HG03045 (cell line): ENCODE results near the gene FBLL1.
"Not testable (repeated sequence)": the region's sequence is repeated elsewhere in the genome, so short reads cannot be mapped to it uniquely, and the experiment has no call there.

Source experiments
- ATAC-seq: cut with Tn5 transposase; IDR thresholded peaks from one replicate; pipeline ENCODE4 v1.9.1; 2021; ENCODE audit warnings: mild to moderate bottlenecking, moderate library complexity; ENCODE audit not compliant: unreplicated experiment

Gene FBLL1

DNA sequence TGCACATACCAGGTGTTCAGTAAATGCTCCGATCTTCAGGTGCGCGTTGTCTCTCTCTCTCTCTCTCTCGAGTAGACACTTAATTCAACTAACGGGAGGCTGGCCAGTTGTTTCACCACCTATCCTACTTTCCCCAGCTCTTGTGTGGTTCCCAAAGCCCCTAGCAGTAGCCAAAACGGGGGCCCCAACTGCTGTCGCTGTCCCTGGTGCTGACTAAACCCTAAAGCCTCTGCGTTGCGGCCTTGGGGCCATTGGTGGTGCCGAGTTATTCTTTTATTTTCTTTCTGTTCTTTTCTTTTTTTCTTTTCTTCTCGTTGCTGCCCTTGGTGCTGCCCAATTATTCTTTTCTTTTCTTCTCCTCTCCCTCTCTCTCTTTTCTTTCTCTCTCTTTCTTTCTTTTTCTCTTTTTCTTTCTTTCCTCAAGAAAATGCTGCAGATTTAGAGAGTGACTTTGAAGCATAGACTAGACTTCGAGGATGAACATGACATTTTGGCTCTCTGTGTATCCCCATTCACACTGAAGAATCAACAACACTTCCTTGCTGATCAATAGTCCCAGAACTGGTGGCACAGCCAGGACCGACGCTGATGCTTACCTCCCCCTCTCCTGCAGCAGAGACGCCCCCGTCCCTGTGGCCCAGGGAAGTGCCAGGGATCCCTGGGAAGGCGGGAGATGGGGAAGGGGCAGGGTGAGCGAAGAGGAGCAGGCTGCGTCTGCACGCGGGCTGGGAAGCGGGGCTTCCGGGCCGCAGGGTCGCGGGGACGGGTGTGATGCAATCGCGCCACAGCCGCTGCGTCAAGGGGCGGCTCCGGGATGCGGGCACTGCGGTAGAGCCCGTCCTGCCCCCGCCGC, at the start of gene FBLL1:
FBLL1 (plus strand) TSS at position 785 of the 853 bp plus-strand sequence. CDS start 200 bp downstream, outside the sequence.
- ATAC-seq = no peak

DNA sequence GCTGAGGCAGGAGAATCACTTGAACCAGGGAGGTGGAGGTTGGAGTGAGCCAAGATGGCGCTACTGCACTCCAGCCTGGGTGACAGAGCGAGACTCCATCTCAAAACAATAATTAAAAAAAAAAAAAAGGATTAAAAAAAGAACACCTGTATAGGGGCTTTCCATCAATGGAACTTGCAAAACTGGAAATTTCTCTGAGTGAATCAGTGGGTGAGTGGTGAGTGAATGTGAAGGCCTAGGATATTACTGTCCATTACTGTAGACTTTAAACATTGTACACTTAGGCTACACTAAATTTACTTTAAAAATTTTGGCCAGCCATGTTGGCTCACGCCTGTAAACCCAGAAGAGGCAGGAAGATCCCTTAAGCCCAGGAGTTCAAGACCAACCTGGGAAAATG, 48.5 kb upstream of the FBLL1 start:
- no peak for ATAC-seq

DNA sequence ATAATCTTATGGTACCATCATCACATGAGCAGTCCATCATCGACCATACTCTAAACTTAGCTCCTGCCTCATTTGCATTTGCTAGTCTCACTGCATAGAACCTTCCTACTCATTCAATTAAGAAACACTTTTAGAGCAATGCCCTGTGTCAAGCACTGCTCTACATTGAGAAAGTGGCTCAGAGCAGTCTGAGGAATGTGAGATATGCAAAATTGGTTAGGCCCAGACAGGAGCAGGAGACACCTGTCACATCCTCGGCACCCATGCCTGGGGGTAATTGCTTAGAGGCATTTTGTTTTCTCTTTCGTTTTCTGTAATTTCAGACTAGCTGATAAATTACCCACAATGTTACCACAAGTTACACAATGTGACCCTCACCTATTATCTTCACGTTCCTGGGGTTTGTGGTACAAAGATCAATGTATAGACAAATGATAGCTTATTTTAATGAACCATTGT, 47.7 kb upstream of the FBLL1 start:
- ATAC-seq = peak; percentile 97

DNA sequence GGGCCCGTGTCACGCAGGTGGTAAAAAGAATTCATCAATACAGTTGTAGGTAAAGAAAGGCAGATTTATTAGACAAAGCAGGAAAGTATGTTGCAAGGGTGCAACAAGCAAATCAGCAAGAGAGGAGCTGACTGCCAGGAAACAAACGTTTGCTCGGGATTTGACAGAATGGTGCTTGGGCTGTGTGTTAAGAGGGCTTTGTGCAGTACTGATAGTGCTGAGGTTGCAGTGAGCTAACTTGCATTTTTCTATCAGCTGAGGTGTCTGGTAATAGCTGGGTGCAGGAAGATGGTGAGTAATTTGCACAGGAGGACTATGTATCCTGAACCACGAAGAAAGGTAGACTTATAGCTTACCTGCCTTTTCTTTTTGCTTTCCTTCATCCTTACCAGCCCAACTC, 46.7 kb upstream of the FBLL1 start:
- no peak for ATAC-seq

DNA sequence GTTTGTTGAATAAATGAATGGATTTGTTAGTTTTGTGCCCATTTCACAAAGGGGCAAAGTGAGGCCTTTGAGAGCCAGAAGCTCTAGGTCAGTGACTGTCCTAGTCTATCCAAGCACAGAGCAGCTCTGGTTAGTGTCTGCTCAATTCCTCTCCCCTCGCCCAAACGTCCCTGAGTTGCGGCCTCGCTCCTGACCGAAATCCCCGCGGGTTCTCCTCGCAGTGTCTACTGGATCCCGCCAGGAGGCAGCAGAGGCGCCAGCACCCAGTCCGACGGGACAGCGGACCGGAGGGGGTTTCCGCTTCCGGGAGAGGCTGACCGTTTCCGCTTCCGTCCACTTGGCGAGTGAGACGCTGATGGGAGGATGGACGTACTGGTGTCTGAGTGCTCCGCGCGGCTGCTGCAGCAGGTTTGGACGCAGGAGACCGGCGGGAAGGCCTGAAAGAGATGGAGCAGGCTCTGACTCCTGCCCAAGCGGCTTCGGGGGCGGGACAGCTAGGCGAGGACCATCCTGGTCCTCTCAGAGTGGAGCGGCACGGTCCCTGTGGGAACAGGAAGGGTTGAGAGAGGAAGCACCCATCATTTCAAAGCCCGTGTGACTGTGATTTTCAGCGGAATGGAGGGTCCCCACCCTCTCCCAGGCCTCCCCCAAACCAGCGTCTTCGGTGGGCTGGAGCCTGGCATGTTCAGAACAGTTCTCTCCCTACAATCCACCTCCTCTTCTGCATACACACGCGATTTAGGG, 42.8 kb upstream of the FBLL1 start, which contains the start of gene RARS1:
RARS1 (plus strand) TSS at position 336 of the 744 bp plus-strand sequence; CDS start at position 364, 28 bp downstream.
- ATAC-seq = peak; percentile 88

DNA sequence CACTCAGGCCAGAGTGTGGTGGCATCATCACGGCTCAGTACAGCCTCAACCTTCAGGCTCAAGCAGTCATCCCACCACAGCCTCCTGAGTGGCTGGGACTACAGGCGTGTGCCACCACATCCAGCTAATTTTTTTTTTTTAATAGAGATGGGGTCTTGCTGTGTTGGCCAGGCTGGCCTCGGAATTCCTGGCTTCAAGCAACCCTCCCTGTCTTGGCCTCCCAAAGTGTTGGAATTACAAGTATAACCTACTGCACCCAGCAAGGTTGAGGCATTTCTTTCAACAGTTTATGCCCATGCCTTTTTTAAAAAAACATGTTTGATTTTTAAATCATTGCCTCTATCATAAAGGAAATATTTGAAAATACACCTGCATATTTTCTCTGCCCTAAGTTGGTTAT, 40.0 kb upstream of the FBLL1 start:
- no peak for ATAC-seq

DNA sequence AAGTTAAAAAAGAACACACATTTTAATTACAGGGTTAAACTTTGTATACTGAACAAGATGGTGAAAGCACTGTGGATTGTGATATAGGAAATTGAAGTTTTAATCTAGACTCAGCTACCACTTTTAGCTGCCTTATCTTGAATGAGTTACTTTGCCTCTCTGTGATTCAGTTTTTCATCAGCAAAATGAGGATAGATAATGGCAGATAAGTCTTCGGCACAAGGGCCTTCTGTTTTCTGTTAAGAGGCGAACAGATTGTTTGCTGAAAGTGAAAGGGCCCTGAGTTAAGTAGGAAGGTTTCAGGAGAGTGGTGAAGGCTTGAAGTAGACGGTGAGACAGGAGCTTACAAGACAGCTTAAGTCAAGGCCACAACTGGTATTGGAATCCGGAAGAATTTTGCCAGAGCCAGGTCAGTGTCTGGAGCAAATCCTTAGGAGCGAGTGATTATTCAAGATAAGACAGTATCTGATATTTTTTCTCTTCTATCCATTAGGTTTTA, 35.0 kb upstream of the FBLL1 start:
- no peak for ATAC-seq

DNA sequence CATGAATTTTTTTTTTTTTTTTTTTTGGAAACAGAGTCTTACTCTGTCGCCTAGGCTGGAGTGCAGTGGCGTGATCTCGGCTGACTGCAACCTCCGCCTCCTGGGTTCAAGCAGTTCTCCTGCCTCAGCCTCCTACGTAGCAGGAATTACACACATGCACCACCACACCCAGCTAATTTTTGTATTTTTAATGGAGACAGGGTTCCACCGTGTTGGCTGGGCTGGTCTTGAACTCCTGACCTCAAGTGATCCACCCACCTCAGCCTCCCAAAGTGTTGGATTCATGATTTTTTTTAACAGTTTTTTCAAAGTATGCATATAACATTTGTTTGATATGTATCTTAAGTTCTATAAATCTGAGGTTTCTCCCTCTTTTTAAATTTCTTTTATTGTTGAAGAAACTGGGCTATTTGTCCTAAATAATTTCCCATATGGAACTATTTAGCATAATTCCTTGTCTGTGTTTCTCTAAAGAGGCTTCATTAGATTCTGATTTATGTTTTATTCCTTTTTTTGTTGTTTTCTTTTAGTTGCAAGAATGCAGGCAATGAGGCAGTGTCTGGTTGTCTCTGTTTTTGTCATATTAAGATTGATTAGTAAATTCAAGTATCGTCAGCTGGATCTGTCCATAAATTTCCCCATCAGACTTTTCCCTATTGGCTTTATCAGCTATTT, 26.4 kb upstream of the FBLL1 start:
- ATAC-seq = no peak

DNA sequence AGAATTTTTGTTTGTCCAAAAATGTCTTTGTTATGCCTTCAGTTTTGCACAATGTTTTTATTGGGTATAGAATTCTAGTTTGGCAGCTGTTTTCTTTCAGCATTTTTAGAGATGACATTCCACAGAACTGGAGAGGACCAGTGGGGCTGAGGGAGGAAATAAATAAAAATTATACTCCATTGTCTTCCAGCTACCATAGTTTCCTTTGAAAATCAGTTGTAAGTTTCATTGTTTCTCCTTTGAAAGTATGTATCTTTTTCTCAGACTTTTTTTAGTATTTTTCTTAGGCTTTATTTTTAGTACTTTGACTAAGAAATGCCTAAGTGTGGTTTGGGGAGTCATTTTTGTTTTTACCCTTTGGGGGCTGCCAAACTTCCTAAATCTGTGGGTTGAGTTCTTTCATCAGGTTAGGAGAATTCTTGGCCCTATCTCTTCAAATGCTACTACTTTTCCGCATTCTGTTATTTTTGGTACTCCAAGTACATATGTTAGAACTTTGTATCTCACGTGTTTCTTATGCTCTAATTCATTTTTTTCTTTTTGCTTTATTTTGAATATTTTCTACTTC, 15.2 kb upstream of the FBLL1 start:
- no peak for ATAC-seq

DNA sequence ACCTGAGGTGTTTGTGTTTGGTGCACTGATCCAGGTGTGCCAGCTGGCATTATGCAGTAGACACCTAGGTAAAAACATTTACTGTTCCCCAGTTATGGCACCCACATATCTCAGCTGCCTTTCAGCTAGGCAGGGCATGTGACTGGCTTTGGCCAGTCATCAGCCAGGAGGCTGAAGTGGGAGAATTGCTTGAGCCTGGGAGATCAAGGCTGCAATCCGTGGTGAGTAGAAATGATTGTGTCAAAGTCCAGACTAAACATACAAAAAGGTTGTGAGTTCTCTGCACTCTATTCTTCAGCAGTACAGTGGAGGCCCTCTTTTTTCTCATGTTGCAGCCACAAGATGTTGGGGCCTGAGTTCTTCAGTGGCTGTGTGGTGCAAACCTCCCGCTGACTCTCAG, 3.2 kb upstream of the FBLL1 start:
- no peak for ATAC-seq

DNA sequence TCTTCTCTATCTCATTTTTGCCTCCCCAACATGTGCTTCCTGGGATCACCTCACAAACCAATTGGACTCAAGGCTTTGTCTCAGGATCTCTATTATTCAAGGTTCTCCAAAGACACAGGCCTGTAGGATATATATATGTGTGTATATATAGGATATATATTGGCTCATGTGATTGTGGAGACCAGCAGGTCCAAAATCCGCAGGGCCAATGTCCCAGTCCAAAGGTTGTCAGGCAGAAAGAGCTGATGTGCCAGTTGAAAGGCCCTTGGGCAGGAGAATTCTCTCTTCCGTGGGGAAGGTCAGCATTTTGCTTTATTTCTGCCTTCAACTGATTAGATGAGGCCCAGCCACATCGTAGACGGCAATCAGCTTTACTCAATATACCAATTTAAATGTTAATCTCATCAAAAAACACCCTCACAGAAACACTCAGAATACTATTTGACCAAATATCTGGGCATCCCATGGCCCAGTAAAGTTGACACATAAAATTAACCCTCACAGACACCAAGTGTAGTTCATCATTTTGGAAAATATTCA, 1.3 kb upstream of the FBLL1 start:
- ATAC-seq = no peak

DNA sequence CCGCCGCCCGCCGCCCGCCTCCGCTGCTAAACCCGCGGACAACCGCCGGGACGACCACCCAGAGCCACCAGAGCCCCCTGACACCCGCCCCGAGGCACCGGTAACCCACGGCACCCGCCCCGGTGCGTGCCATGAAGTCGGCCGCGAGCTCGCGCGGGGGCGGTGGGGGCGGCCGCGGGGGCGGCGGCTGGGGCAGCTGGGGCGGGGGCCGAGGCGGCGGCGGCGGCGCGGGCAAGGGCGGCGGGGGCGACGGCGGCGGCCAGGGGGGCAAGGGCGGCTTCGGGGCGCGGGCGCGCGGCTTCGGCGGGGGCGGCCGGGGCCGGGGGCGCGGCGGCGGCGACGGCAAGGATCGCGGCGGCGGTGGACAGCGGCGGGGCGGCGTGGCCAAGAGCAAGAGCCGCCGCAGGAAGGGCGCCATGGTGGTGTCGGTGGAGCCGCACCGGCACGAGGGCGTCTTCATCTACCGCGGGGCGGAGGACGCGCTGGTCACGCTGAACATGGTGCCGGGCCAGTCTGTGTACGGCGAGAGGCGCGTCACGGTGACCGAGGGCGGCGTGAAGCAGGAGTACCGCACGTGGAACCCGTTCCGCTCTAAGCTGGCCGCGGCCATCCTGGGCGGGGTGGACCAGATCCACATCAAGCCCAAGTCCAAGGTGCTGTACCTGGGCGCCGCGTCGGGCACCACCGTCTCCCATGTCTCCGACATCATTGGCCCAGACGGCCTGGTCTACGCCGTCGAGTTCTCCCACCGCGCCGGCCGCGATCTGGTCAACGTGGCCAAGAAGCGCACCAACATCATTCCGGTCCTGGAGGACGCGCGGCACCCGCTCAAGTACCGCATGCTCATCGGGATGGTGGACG, 499 bp downstream of the FBLL1 start:
- no peak for ATAC-seq

DNA sequence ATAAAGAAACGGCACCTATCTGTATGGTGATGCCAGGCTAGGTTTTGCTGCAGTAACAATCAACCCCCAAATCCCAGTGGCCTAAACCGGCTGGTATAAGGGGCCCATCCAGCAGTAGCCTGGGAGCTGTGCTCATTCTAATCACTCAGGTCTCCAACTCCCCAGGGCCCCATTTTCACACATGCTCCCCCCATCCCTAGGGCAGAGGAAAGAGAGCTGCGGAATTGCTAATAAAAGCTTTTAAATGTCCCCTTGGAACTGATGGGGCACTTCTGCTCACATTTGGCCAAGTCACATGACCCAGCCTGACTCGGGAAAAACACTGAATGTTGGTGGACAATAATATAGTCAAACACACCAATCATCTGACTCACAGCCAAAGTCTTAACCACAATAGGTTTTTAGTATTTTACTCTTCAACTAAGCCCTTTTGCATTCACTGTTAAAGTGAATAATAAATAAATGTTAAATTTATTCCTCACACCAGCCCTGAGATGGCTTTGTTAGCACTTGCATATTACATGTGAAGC, 1.6 kb downstream of the FBLL1 start:
- ATAC-seq = no peak

DNA sequence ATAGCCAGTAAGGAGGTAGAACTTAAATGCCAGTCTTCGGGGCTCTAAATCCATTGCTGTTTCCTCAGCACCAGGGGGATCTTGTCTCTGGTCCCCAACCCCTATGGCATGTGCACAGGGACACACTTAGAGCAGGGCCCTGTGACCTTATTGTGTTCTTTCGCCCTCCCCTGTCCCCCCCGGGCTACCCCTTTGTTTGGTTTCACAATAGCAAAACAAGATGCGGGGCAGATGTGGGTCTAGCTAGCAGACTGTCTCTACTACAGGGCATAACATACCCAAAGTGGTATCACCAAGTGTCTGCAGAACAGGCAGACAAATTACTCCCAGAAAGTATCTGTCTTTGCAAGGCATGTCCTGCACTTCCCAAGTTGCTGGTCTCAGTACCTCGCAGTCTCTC, 2.1 kb downstream of the FBLL1 start:
- no peak for ATAC-seq

DNA sequence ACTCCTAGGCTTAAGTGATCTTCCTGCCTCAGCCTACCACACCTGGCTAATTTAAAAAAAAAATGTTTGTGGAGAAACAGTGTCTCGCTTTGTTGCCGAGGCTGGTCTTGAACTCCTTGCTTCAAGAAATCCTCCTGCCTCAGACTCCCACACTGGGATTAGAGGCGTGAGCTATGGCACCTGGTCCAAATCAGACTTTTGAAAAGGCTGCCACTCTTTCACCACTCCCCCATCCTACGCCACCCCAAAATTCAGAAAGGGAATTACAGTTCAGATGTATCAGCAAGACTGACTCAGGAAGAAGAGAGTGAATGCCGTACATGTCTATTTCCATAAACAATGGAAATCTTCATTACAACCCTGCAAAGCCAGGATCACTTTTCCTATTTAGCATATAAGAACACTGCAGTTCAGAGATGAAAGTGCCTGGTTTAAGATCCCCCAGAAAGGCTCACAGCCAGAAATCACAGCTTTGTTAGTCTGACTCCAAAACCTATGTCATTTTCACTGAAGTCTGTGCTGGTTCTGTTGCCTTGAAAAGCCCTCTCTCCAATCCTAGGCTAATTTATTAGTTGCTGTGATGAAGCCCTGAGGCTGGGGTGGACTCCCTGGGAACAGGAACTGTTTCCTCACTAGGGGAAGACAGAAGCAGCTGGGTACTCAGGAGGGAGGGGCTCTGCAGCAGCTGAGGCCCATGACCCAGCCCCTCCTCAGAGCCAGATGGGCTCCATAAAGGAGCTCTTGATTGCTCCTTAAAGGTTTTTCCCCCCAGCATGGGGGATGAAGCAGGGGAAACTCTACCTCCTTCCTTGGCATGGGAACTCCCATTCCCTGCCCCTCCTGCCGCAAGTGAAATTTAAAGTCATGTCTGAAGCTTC, 3.1 kb downstream of the FBLL1 start:
- no peak for ATAC-seq

DNA sequence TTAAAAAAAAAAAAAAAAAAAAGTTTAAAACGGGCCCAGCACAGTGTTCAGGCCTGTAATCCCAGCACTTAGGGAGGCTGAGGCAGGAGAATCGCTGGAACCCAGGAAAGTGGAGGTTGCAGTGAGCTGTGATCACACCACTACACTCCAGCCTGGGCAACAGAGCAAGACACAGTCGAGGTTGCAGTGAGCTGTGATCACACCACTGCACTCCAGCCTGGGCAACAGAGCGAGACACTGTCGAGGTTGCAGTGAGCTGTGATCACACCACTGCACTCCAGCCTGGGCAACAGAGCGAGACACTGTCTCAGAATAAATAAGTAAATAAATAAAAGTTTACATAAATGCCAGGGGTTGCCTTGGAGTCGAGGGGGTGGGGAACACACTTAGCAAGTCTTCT, 5.2 kb downstream of the FBLL1 start:
- not testable (repeated sequence) for ATAC-seq

DNA sequence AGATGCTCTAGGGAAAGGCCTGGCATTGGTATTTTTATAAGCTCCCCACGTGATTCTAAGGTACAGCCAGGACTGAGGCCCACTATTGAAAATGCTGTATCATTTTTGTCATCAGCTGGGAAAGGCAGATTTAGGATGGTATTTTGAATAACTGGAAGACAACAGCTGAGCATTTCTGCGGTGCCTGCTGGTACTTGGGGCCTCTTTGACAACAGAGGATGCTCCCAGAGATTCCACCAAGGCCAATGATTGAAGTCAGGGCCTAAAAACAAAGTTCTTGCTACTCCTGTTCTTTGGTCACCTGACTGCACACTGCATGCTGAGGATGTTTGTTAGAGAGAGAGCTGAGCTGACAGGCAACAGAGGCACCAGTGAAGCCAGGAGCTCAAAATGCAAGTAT, 8.1 kb downstream of the FBLL1 start:
- ATAC-seq = no peak

DNA sequence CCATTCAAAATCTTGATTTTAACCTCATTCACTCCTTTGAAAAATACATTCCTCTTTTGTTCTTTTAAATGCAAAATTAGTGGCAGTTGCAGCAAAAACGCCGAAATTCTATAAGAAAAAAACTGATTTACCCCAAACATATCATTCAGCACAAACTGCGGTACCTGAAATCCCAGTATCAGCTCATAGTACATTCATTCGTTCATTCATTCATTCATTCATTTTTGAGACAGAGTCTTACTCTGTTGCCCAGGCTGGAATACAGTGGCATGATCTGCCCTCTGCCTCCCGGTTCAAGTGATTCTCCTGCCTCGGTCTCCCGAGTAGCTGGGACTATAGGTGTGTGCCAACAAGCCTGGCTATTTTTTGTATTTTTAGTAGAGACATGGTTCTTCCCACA, 20.4 kb downstream of the FBLL1 start:
- no peak for ATAC-seq
